ENCODE data around the gene INTS15. TPM values are rescaled to one million over a fixed set of nuclear protein-coding genes. Genes with fewer than 3 reads are reported as not detected.

INTS15 gene
- total and polyA plus RNA-seq, 2 donors (not counting 3 experiments of a cell fraction or from before 2014, with no cell fraction given) = 35.7 to 51.6 TPM

DNA sequence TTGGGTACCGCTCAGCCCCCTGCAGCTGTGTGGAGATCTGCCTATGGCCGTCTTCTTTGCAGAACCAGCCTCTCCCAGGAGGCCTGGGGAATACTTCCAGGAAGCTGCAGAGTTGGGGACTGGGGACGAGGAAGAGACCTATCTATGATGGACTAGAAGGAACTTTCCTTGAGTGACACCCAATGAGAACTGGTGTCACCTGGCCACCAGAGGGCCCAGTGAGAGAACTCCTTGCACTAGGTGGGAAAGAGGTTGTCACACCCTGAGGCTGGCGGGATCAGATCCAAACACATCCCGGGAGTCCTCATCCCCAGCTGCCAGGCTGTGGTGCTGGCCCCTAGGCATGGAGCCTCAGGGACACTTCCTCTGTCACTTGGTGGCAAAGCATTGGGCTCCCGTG, 33.6 kb upstream of the INTS15 start:
- no peak overlapping the region for H3K4me3 ChIP-seq (replicated peaks in 1 of 3; ENCODE audit: insufficient read depth in 1 of 3, low read depth in 1 of 3, low read length in 3 of 3)
- intact Hi-C loops (cut with micrococcal nuclease) (no loop called here), dilution Hi-C loops (cut with MboI; ENCODE audit: extremely low pct_ligation_motif_present, low sequenced_read_pairs) (no loop called here)
- no peak overlapping the region for H3K9ac ChIP-seq (replicated peaks; ENCODE audit: extremely low read depth, insufficient read depth, low read length)
- H3K27ac ChIP-seq (ENCODE audit: insufficient read depth, low read depth, low read length) = no peak overlapping the region
- H3K27me3 ChIP-seq (ENCODE audit: control insufficient read depth in 2 of 2, insufficient read depth in 2 of 2, low read length in 2 of 2) = no peaks in the 10 kb centered on the region
- no peaks in the 10 kb centered on the region for H3K4me1 ChIP-seq (ENCODE audit: control insufficient read depth, extremely low read depth, insufficient read depth, low read length)
- H3K36me3 ChIP-seq (ENCODE audit: control insufficient read depth in 2 of 2, extremely low read depth in 1 of 2, insufficient read depth in 2 of 2, low read length in 2 of 2) = no peaks in the 10 kb centered on the region
- no peaks in the 10 kb centered on the region for H4K20me1 ChIP-seq (replicated peaks; ENCODE audit: control insufficient read depth, extremely low read depth, insufficient read depth, low read length)
- FAIRE-seq = no peak
- H3K9me1 ChIP-seq (replicated peaks; ENCODE audit: control insufficient read depth, extremely low read depth, insufficient read depth, low read length) = no peaks in the 10 kb centered on the region
- DNase-seq (ENCODE audit: low read depth, low spot score) = no peak
- CTCF ChIA-PET = no interaction called here
- no TSS peak for BruUV-seq (replicated peaks)
- H3K79me2 ChIP-seq (ENCODE audit: control insufficient read depth, insufficient read depth, low read length) = no peaks in the 10 kb centered on the region
- TF ChIP-seq MYC (IDR thresholded peaks at IDR 0.05; ENCODE audit: low read depth, low read length) (no peak), JUN (IDR thresholded peaks at IDR 0.05; ENCODE audit: borderline replicate concordance, insufficient read depth, insufficient read length, low read depth) (no peak), EZH2 (IDR thresholded peaks at IDR 0.05; ENCODE audit: borderline replicate concordance, low read depth, low read length, severe bottlenecking) (no peak)
- TF ChIP-seq, protein P1, sequence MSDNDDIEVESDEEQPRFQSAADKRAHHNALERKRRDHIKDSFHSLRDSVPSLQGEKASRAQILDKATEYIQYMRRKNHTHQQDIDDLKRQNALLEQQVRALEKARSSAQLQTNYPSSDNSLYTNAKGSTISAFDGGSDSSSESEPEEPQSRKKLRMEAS (IDR thresholded peaks at IDR 0.05; ENCODE audit: insufficient read depth, insufficient read length) = no peak
- no peaks in the 10 kb centered on the region for H3K9me3 ChIP-seq (replicated peaks; ENCODE audit: control insufficient read depth, insufficient read depth, low read length)
- H3K4me2 ChIP-seq (ENCODE audit: insufficient read depth, low read length) = no peak overlapping the region
- H2AFZ ChIP-seq (ENCODE audit: low read depth, low read length) = no peak overlapping the region
- POLR2A ChIA-PET = no interaction called here

DNA sequence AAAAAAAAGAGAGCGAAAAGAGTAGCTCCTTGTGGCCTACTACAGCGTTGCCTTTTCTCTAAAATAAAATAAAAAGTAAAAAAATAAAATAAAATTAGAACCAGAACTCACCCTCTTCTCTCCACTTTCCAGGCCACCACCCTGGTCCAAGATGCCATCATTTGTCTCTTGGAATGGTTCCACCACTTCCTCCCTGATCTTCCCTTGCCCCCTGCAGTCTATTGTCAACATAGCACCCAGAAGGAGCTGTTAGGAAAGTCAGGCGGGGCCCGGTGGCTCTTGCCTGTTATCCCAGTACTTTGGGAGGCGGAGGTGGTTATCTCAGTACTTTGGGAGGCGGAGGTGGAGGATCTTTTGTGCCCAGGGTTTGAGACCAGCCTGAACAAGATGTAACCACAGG, 31.0 kb upstream of the INTS15 start:
- CTCF ChIA-PET = interaction anchor here (0.6 to 2.3 kb wide), 12 partner anchors 9 to 62 kb away, joined by 3 to 23 read pairs (median 4); partner anchors contain the start of genes INTS15 and ZDHHC4
- no peaks in the 10 kb centered on the region for H3K9me3 ChIP-seq (replicated peaks; ENCODE audit: control insufficient read depth, insufficient read depth, low read length)
- no peak for DNase-seq (ENCODE audit: low read depth, low spot score)
- no peaks in the 10 kb centered on the region for H3K4me1 ChIP-seq (ENCODE audit: control insufficient read depth, extremely low read depth, insufficient read depth, low read length)
- H3K79me2 ChIP-seq (ENCODE audit: control insufficient read depth, insufficient read depth, low read length) = no peaks in the 10 kb centered on the region
- no peak overlapping the region for H3K9ac ChIP-seq (replicated peaks; ENCODE audit: extremely low read depth, insufficient read depth, low read length)
- BruUV-seq (replicated peaks) = no TSS peak
- no peak for FAIRE-seq
- H3K27me3 ChIP-seq (ENCODE audit: control insufficient read depth in 2 of 2, insufficient read depth in 2 of 2, low read length in 2 of 2) = no peaks in the 10 kb centered on the region
- no peaks in the 10 kb centered on the region for H3K9me1 ChIP-seq (replicated peaks; ENCODE audit: control insufficient read depth, extremely low read depth, insufficient read depth, low read length)
- no peak overlapping the region for H3K4me2 ChIP-seq (ENCODE audit: insufficient read depth, low read length)
- no peaks in the 10 kb centered on the region for H3K36me3 ChIP-seq (ENCODE audit: control insufficient read depth in 2 of 2, extremely low read depth in 1 of 2, insufficient read depth in 2 of 2, low read length in 2 of 2)
- dilution Hi-C loops (cut with MboI; ENCODE audit: extremely low pct_ligation_motif_present, low sequenced_read_pairs) (no loop called here), intact Hi-C loops (cut with micrococcal nuclease) (no loop called here)
- no peak overlapping the region for H3K4me3 ChIP-seq (replicated peaks in 1 of 3; ENCODE audit: insufficient read depth in 1 of 3, low read depth in 1 of 3, low read length in 3 of 3)
- H2AFZ ChIP-seq (ENCODE audit: low read depth, low read length) = no peak overlapping the region
- POLR2A ChIA-PET = interaction anchor here (1.0 kb wide), 1 partner anchor 31 kb away, joined by 3 read pairs; the partner anchor contains the start of gene INTS15
- H3K27ac ChIP-seq (ENCODE audit: insufficient read depth, low read depth, low read length) = no peak overlapping the region
- TF ChIP-seq FOS (IDR thresholded peaks at IDR 0.05; ENCODE audit: borderline replicate concordance, insufficient read depth, low read length) = no peak
- TF ChIP-seq, protein P2, sequence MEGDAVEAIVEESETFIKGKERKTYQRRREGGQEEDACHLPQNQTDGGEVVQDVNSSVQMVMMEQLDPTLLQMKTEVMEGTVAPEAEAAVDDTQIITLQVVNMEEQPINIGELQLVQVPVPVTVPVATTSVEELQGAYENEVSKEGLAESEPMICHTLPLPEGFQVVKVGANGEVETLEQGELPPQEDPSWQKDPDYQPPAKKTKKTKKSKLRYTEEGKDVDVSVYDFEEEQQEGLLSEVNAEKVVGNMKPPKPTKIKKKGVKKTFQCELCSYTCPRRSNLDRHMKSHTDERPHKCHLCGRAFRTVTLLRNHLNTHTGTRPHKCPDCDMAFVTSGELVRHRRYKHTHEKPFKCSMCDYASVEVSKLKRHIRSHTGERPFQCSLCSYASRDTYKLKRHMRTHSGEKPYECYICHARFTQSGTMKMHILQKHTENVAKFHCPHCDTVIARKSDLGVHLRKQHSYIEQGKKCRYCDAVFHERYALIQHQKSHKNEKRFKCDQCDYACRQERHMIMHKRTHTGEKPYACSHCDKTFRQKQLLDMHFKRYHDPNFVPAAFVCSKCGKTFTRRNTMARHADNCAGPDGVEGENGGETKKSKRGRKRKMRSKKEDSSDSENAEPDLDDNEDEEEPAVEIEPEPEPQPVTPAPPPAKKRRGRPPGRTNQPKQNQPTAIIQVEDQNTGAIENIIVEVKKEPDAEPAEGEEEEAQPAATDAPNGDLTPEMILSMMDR (IDR thresholded peaks at IDR 0.05; ENCODE audit: extremely low read depth in 1 of 2, insufficient read depth in 1 of 2, low read depth in 1 of 2, low read length in 2 of 2) = peak in 1 of 2 donors; percentile 8
- no peak for TF ChIP-seq EZH2 (IDR thresholded peaks at IDR 0.05; ENCODE audit: borderline replicate concordance, low read depth, low read length, severe bottlenecking)
- TF ChIP-seq, protein P1 (IDR thresholded peaks at IDR 0.05; ENCODE audit: insufficient read depth, insufficient read length) = no peak
- TF ChIP-seq MYC (IDR thresholded peaks at IDR 0.05; ENCODE audit: low read depth, low read length) = no peak
- no peak for TF ChIP-seq JUN (IDR thresholded peaks at IDR 0.05; ENCODE audit: borderline replicate concordance, insufficient read depth, insufficient read length, low read depth)
- H4K20me1 ChIP-seq (replicated peaks; ENCODE audit: control insufficient read depth, extremely low read depth, insufficient read depth, low read length) = no peaks in the 10 kb centered on the region
